HepG2 (cell line): ENCODE data around the gene PHLPP2. TPM values are rescaled to one million over a fixed set of nuclear protein-coding genes. Genes with fewer than 3 reads are reported as not detected.

Source experiments
- AGO2 ChIP-seq: fragments of 200-400 bp; formaldehyde crosslinking; optimal IDR thresholded peaks from 2 replicates; pipeline ENCODE3; 2017; ENCODE audit warnings: mild to moderate bottlenecking, low read depth, low read length, moderate library complexity
- E2F5 ChIP-seq: sonication (generic); formaldehyde crosslinking; conservative IDR thresholded peaks from 2 replicates; pipeline ENCODE4 v1.4.0; 2020; ENCODE audit warnings: missing genetic modification reagents
- ERF ChIP-seq: IDR thresholded peaks from 2 replicates; pipeline ENCODE4 v1.6.1; 2018; ENCODE audit warnings: missing biosample characterization, missing genetic modification reagents
- KAT7 ChIP-seq: IDR thresholded peaks from 2 replicates; pipeline ENCODE4 v1.6.1; 2018; ENCODE audit warnings: borderline replicate concordance, missing compliant biosample characterization
- MEF2D ChIP-seq: sonication (generic); formaldehyde crosslinking; IDR thresholded peaks from 2 replicates; pipeline ENCODE4 v1.5.1; 2020; ENCODE audit warnings: mild to moderate bottlenecking, missing genetic modification reagents
- MTF2 ChIP-seq: sonication (generic); formaldehyde crosslinking; IDR thresholded peaks from 2 replicates; pipeline ENCODE4 v1.5.0; 2020; ENCODE audit warnings: missing genetic modification reagents, borderline replicate concordance
- NFIB ChIP-seq: sonication (generic); formaldehyde crosslinking; IDR thresholded peaks from 2 replicates; pipeline ENCODE4 v1.9.0; 2021; ENCODE audit warnings: missing genetic modification reagents, mild to moderate bottlenecking, borderline replicate concordance
- POLR2AphosphoS5 ChIP-seq: IDR thresholded peaks from 2 replicates; pipeline ENCODE4 v1.6.1; 2012; ENCODE audit warnings: low read depth, low read length
- RFXANK ChIP-seq: IDR thresholded peaks from 2 replicates; pipeline ENCODE4 v1.6.1; 2016
- RNF2 ChIP-seq: fragments of 450-650 bp; conservative IDR thresholded peaks from 2 replicates; pipeline ENCODE4 v1.6.1; 2016; ENCODE audit warnings: low read depth
- SRSF1 ChIP-seq: fragments of 200-400 bp; formaldehyde crosslinking; optimal IDR thresholded peaks from 2 replicates; pipeline ENCODE3; 2017; ENCODE audit warnings: mild to moderate bottlenecking, low read depth, low read length, moderate library complexity
- SSRP1 ChIP-seq: IDR thresholded peaks from 2 replicates; pipeline ENCODE4 v1.6.1; 2016; ENCODE audit warnings: control low read depth
- TBX2 ChIP-seq: sonication (generic); formaldehyde crosslinking; IDR thresholded peaks from 2 replicates; pipeline ENCODE4 v1.5.0; 2020; ENCODE audit warnings: missing genetic modification reagents, mild to moderate bottlenecking, borderline replicate concordance
- TBX3 ChIP-seq: fragments of 450-650 bp; IDR thresholded peaks from 2 replicates; pipeline ENCODE4 v1.6.1; 2017; ENCODE audit warnings: antibody characterized with exemption, mild to moderate bottlenecking, inconsistent platforms, borderline replicate concordance
- TGIF2 ChIP-seq: IDR thresholded peaks from 2 replicates; pipeline ENCODE4 v1.6.1; 2016; ENCODE audit warnings: control low read depth, missing compliant biosample characterization
- ZNF546 ChIP-seq: sonication (generic); formaldehyde crosslinking; conservative IDR thresholded peaks from 2 replicates; pipeline ENCODE4 v1.8.1; 2023; ENCODE audit warnings: mild to moderate bottlenecking, missing genetic modification reagents
- ZSCAN25 ChIP-seq: sonication (generic); formaldehyde crosslinking; IDR thresholded peaks from 2 replicates; pipeline ENCODE4 v1.8.0; 2022; ENCODE audit warnings: mild to moderate bottlenecking, missing genetic modification reagents
- polyA plus RNA-seq, 8 experiments: library from polyadenylated mRNA; depleted of rRNA in 3 of 8; stranded (reverse) in 7 of 8; unstranded in 1 of 8; fragments of >200 nt; fragmentation: Illumina TruSeq in 4 of 8; extraction: Trizol in 4 of 8; gene quantifications; 2 replicates each; pipeline versions ENCODE4 v1.2.1 to v1.2.3, GENCODE V29; 2011 to 2016; ENCODE audit warnings: low read depth in 4 of 8, missing spikeins in 1 of 8, mixed read lengths in 1 of 8; ENCODE audit not compliant: insufficient read depth in 1 of 8
- total RNA-seq, 5 experiments: library from RNA; depleted of rRNA; stranded (reverse); fragments of >200 nt; fragmentation: Illumina TruSeq; extraction: Trizol; gene quantifications; 2 replicates each; pipeline ENCODE4 v1.2.3, GENCODE V29; 2016; ENCODE audit warnings: low read depth in 1 of 5
- TF ChIP-seq, protein P1 (sequence below): sonication (generic); formaldehyde crosslinking; IDR thresholded peaks from 2 replicates; pipeline ENCODE4 v1.5.0; 2020; ENCODE audit warnings: mild to moderate bottlenecking, missing genetic modification reagents, borderline replicate concordance
- TF ChIP-seq, protein P2 (sequence below): sonication (generic); formaldehyde crosslinking; IDR thresholded peaks from 2 replicates; pipeline ENCODE4 v1.5.1; 2020; ENCODE audit warnings: missing genetic modification reagents, mild to moderate bottlenecking, borderline replicate concordance

PHLPP2 gene
- total and polyA plus RNA-seq, 2 of the 13 experiments (the other 11 are each of a cell fraction or from before 2014, with no cell fraction given): 8.9 TPM

GRCh38 chr16:71600822-71601221 lies 123.7 kb downstream of the PHLPP2 start (continued):
- TF ChIP-seq TBX2 (CRISPR knock-in tag): no peak
- no peak for TF ChIP-seq AGO2
- no peak for TF ChIP-seq NFIB
- TF ChIP-seq ZNF546 (CRISPR knock-in tag): no peak
- no peak for TF ChIP-seq ZSCAN25 (CRISPR knock-in tag)
- no peak for TF ChIP-seq MTF2 (CRISPR knock-in tag)
- no peak for TF ChIP-seq TBX3
- TF ChIP-seq, protein P1, sequence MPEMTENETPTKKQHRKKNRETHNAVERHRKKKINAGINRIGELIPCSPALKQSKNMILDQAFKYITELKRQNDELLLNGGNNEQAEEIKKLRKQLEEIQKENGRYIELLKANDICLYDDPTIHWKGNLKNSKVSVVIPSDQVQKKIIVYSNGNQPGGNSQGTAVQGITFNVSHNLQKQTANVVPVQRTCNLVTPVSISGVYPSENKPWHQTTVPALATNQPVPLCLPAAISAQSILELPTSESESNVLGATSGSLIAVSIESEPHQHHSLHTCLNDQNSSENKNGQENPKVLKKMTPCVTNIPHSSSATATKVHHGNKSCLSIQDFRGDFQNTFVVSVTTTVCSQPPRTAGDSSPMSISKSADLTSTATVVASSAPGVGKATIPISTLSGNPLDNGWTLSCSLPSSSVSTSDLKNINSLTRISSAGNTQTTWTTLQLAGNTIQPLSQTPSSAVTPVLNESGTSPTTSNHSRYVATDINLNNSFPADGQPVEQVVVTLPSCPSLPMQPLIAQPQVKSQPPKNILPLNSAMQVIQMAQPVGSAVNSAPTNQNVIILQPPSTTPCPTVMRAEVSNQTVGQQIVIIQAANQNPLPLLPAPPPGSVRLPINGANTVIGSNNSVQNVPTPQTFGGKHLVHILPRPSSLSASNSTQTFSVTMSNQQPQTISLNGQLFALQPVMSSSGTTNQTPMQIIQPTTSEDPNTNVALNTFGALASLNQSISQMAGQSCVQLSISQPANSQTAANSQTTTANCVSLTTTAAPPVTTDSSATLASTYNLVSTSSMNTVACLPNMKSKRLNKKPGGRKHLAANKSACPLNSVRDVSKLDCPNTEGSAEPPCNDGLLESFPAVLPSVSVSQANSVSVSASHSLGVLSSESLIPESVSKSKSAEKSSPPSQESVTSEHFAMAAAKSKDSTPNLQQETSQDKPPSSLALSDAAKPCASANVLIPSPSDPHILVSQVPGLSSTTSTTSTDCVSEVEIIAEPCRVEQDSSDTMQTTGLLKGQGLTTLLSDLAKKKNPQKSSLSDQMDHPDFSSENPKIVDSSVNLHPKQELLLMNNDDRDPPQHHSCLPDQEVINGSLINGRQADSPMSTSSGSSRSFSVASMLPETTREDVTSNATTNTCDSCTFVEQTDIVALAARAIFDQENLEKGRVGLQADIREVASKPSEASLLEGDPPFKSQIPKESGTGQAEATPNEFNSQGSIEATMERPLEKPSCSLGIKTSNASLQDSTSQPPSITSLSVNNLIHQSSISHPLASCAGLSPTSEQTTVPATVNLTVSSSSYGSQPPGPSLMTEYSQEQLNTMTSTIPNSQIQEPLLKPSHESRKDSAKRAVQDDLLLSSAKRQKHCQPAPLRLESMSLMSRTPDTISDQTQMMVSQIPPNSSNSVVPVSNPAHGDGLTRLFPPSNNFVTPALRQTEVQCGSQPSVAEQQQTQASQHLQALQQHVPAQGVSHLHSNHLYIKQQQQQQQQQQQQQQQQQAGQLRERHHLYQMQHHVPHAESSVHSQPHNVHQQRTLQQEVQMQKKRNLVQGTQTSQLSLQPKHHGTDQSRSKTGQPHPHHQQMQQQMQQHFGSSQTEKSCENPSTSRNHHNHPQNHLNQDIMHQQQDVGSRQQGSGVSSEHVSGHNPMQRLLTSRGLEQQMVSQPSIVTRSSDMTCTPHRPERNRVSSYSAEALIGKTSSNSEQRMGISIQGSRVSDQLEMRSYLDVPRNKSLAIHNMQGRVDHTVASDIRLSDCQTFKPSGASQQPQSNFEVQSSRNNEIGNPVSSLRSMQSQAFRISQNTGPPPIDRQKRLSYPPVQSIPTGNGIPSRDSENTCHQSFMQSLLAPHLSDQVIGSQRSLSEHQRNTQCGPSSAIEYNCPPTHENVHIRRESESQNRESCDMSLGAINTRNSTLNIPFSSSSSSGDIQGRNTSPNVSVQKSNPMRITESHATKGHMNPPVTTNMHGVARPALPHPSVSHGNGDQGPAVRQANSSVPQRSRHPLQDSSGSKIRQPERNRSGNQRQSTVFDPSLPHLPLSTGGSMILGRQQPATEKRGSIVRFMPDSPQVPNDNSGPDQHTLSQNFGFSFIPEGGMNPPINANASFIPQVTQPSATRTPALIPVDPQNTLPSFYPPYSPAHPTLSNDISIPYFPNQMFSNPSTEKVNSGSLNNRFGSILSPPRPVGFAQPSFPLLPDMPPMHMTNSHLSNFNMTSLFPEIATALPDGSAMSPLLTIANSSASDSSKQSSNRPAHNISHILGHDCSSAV (CRISPR knock-in tag): no peak
- TF ChIP-seq SRSF1: no peak
- no peak for TF ChIP-seq RNF2
- TF ChIP-seq E2F5 (CRISPR knock-in tag): no peak
- TF ChIP-seq RFXANK (CRISPR knock-in tag): no peak
- no peak for TF ChIP-seq SSRP1 (CRISPR knock-in tag)
- no peak for TF ChIP-seq POLR2AphosphoS5
- peak; percentile 66; the same call in 1 of the 2 replicates for TF ChIP-seq TGIF2 (CRISPR knock-in tag)
- peak; percentile 68; the same call in 1 of the 2 replicates for TF ChIP-seq ERF (CRISPR knock-in tag)
- TF ChIP-seq, protein P2, sequence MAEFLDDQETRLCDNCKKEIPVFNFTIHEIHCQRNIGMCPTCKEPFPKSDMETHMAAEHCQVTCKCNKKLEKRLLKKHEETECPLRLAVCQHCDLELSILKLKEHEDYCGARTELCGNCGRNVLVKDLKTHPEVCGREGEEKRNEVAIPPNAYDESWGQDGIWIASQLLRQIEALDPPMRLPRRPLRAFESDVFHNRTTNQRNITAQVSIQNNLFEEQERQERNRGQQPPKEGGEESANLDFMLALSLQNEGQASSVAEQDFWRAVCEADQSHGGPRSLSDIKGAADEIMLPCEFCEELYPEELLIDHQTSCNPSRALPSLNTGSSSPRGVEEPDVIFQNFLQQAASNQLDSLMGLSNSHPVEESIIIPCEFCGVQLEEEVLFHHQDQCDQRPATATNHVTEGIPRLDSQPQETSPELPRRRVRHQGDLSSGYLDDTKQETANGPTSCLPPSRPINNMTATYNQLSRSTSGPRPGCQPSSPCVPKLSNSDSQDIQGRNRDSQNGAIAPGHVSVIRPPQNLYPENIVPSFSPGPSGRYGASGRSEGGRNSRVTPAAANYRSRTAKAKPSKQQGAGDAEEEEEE (CRISPR knock-in tag): no peak
- 0 out of 2 replicates have a peak, but pooled peaks have one; percentile 53 for TF ChIP-seq MEF2D (CRISPR knock-in tag)
- no peak for TF ChIP-seq KAT7 (CRISPR knock-in tag)
